Measurements from ENCODE around the gene ITGA3. TPM values are rescaled to one million over a fixed set of nuclear protein-coding genes. Genes with fewer than 3 reads are reported as not detected.

ITGA3 gene
- total RNA-seq, 1 experiment from 2014 or later = 426 TPM

- no peak for DNase-seq (ENCODE audit: low read depth)
These were observed 12.1 kb downstream of the ITGA3 start for GRCh38 chr17:50067996-50068395.

DNA sequence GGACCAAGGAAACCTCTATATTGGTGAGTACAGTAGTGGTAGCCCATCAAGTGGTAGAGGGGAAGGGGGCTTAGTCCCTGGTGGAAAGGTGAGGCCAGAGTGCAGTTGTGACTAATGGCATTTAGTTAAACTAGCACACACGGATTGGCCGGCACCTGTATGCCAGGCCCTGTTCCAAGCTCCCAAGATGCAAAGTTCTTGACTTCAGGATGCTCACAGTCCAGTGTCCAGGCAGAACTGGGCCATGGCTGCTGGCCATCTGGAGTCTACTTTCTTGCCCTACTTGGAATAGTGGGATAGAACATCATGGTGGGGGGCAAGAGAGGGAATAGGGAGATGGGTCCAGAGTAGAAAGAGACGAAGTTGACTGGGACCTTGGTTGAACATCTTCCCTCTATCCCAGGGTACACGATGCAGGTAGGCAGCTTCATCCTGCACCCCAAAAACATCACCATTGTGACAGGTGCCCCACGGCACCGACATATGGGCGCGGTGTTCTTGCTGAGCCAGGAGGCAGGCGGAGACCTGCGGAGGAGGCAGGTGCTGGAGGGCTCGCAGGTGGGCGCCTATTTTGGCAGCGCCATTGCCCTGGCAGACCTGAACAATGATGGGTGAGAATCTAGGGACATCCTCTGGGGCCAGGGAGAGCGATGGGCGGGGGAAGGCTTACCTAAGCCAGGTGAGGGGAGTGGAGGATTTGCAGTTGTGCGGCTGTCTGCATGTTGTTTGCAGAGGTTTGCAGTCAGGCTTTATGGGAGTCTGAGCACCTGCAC, 15.2 kb downstream of the ITGA3 start:
- no peak for DNase-seq (ENCODE audit: low read depth)

DNA sequence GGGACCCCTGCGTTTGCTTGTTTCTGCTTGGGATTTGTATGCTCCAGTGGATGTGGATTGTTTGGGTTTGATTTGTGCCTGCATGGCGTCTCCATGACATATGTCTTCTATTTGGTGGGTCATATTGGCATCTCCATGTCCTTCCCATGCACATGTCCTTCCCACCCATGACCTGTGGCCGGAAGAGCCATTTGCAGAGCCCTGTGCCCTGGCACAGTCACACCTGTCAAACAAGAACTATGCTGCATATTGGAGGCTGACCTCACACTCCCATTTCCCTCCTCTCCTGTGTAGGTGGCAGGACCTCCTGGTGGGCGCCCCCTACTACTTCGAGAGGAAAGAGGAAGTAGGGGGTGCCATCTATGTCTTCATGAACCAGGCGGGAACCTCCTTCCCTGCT, 15.8 kb downstream of the ITGA3 start:
- no peak for DNase-seq (ENCODE audit: low read depth)

GRCh38 chr17:50072130-50072529, 16.2 kb downstream of the ITGA3 start:
- no peak for DNase-seq (ENCODE audit: low read depth)

DNA sequence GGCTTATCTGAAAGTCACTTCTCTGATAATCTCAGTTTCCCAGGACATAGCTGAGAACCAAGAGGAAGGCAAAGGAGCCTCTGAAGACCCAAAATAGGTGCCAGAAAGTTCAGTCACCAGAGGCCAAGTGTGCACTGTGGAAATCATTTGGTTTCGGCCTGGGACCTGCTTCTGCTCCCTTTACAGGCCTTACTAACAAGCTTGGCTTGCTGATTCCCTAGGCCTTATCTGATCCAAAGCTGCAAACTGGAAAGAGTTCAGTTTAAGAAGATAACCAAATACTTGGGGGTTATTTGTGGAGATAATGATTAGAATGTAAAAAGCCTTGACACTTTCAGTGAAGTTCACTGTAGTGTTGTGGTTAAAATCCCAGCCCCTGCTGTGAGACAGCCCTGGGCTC, 17.0 kb downstream of the ITGA3 start:
- DNase-seq (ENCODE audit: low read depth) = no peak

GRCh38 chr17:50074227-50074626, 18.3 kb downstream of the ITGA3 start:
- no peak for DNase-seq (ENCODE audit: low read depth)

GRCh38 chr17:50075446-50076032, 19.6 kb downstream of the ITGA3 start:
- no peak for DNase-seq (ENCODE audit: low read depth)

DNA sequence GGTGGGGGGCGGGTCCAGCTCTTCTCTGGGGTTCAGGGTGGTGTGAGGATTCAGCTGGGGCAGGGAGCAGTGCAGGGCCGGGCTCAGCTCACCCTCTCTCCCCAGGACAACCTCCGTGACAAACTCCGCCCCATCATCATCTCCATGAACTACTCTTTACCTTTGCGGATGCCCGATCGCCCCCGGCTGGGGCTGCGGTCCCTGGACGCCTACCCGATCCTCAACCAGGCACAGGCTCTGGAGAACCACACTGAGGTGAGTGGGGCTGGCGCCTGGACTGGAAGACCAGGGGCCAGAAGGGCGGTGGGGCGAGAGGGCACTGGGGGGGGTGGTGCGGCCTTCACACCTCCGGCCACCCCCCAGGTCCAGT, 20.3 kb downstream of the ITGA3 start:
- DNase-seq (ENCODE audit: low read depth) = no peak

DNA sequence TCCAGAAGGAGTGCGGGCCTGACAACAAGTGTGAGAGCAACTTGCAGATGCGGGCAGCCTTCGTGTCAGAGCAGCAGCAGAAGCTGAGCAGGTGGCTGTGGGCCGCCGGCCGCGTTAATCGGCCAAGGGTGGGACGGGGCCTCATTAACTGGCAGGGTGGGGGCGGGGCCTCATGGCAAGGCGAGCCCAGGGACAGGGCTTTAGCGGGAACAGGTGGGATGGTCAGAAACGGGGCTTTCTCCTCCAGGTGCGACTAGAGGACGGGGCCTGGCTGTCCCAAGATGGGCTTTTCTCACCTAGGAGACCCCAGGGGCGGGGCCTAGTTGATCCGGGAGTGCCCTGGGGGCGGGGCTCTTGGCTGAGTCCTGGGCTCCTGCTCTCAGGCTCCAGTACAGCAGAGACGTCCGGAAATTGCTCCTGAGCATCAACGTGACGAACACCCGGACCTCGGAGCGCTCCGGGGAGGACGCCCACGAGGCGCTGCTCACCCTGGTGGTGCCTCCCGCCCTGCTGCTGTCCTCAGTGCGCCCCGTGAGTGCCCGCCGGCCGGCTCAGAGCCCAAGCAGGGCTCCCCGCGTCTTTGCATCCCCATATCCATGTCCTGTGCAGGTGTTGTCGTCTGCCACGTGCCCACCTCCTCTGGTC, 20.8 kb downstream of the ITGA3 start:
- DNase-seq (ENCODE audit: low read depth) = no peak

DNA sequence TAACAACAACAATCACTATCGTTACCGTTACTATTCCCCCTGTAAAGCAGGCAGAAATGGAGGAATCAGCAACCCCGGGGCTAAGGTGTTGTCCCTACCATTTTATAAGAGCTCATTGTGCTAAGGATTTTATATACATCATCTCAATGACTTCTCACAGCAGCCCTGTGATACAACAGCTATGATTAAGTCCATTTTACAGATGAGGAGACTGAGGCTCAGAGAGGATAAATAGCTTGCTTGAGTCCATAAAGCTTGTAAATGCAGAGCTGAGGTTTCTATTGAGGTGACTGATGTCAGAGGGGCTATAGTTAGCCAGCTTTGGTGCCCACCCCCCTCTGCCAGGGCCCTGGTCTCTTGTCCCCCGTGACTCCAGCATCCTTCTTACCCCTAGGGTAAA, 22.5 kb downstream of the ITGA3 start:
- DNase-seq (ENCODE audit: low read depth) = no peak

- DNase-seq (ENCODE audit: low read depth) = peak; percentile 73
These were observed 23.6 kb downstream of the ITGA3 start for GRCh38 chr17:50079334-50080095.

- no peak for DNase-seq (ENCODE audit: low read depth)
These were observed 24.2 kb downstream of the ITGA3 start for GRCh38 chr17:50080096-50080480.

DNA sequence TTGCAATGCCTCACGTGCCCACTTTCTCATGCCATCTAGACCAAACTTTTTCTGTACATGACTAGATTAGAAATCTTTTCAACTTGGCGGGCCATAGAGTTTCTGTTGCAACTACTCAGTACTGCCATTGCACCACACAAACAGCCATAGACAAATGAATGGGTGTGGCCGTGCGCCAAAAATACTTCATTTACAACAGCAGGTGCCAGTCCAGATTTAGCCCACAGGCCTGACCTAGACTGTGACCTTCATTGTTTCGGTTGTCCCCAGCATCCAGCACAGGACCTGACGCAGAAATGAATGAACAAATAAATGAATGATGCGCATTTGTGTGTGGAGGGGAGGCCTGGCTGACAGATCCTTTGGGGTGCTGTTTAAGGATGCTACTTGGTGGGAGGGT, 24.9 kb downstream of the ITGA3 start:
- DNase-seq (ENCODE audit: low read depth) = peak; percentile 70

DNA sequence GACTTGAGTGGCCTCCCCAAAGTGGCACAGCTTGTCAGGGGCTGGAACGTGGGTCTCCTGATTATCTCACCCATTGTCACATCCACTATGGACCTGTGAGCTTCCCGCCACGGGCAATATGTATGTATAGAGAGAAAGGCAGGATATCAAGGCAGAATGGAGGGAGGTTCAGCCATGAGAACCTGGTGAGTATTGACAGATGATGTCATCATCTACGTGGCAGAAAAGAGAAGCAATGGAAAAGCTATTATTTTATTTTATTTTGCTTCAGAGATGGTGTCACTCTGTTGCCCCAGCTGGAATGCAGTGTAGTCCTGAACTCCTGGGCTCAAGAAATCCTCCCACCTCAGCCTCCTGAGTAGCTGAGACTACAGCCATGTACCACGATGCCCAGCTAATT, 25.8 kb downstream of the ITGA3 start:
- DNase-seq (ENCODE audit: low read depth) = no peak

- peak; percentile 67 for DNase-seq (ENCODE audit: low read depth)
These were observed 31.5 kb downstream of the ITGA3 start for GRCh38 chr17:50087246-50087911.

DNA sequence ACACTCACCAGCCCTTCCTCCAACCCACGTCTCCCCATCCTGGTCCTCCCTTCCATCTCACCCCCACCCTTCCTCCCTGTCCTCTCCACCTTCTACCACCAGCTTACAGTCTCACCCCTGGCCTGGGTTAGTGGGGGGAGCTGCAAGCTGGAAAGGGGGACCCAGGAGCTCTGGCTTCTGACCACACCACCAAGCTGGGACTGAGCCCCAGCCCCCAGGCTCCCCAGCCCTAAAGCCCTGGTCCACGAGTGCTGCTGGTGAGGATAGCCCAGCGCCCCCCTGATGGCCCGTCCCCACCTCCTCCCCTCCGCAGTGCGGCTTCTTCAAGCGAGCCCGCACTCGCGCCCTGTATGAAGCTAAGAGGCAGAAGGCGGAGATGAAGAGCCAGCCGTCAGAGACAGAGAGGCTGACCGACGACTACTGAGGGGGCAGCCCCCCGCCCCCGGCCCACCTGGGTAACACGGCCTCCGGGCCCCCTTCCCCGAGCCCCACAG, 32.0 kb downstream of the ITGA3 start:
- DNase-seq (ENCODE audit: low read depth) = no peak

- no peak for DNase-seq (ENCODE audit: low read depth)
These were observed 33.3 kb downstream of the ITGA3 start for GRCh38 chr17:50088952-50089825.

DNA sequence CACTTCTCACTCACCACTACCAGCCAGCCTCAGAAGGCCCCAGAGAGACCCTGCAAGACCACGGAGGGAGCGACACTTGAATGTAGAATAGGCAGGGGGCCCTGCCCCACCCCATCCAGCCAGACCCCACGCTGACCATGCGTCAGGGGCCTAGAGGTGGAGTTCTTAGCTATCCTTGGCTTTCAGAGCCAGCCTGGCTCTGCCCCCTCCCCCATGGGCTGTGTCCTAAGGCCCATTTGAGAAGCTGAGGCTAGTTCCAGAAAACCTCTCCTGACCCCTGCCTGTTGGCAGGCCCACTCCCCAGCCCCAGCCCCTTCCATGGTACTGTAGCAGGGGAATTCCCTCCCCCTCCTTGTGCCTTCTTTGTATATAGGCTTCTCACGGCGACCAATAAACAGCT, 34.2 kb downstream of the ITGA3 start:
- DNase-seq (ENCODE audit: low read depth) = no peak

GRCh38 chr17:50090971-50091917, 35.3 kb downstream of the ITGA3 start:
- no peak for DNase-seq (ENCODE audit: low read depth)

Data from LHCN-M2 (cell line).